WTC11 (cell line): ENCODE results near the gene CENPA. TPM values are rescaled to one million over a fixed set of nuclear protein-coding genes. Genes with fewer than 3 reads are reported as not detected.
"Not testable (repeated sequence)": the region's sequence is repeated elsewhere in the genome, so short reads cannot be mapped to it uniquely, and the experiment has no call there.

Source experiments
- ATAC-seq: fragments of 200-7000 bp; cut with Tn5 transposase; 2 replicates; pipeline ENCODE4 v1.10.0; 2021; ENCODE audit warnings: mild to moderate bottlenecking, moderate library complexity
- CTCF ChIA-PET: fragments of 300-600 bp; sonication (Branson Sonifier 250); formaldehyde crosslinking; loops from one replicate; lab custom pipeline; 2021; ENCODE audit warnings: antibody characterized with exemption; lab: Charles Lee
- POLR2A ChIA-PET: fragments of 350-600 bp; sonication (Branson Sonifier 250); formaldehyde crosslinking; loops from one replicate; lab custom pipeline; 2021; ENCODE audit warnings: antibody characterized with exemption; lab: Charles Lee
- DNase-seq: peaks from one replicate; pipeline ENCODE4 v3.0.0; 2021; ENCODE audit warnings: low spot score
- H3K27ac Mint-ChIP-seq: 2 replicates; pipeline ENCODE4 v1.8.0; 2021; ENCODE audit warnings: mixed read lengths
- H3K27me3 Mint-ChIP-seq: 2 replicates; pipeline ENCODE4 v1.8.0; 2021; ENCODE audit warnings: low read depth, mild to moderate bottlenecking, moderate library complexity, mixed read lengths
- H3K36me3 Mint-ChIP-seq: 2 replicates; pipeline ENCODE4 v1.8.0; 2021; ENCODE audit warnings: mixed read lengths
- H3K4me1 Mint-ChIP-seq: 2 replicates; pipeline ENCODE4 v1.8.0; 2022; ENCODE audit warnings: mixed read lengths
- H3K4me3 Mint-ChIP-seq: 2 replicates; pipeline ENCODE4 v1.8.0; 2021; ENCODE audit warnings: mild to moderate bottlenecking, moderate library complexity, mixed read lengths
- H3K9me3 Mint-ChIP-seq: 2 replicates; pipeline ENCODE4 v1.8.0; 2021; ENCODE audit warnings: mixed read lengths
- AR ChIP-seq: fragments of 250-450 bp; sonication (Bioruptor Pico); IDR thresholded peaks from 2 replicates; pipeline ENCODE4 v1.9.0; 2021; ENCODE audit warnings: mild to moderate bottlenecking
- ATF6 ChIP-seq: sonication (generic); formaldehyde crosslinking; IDR thresholded peaks from 2 replicates; pipeline ENCODE4 v1.8.1; 2023; ENCODE audit warnings: mild to moderate bottlenecking, missing genetic modification reagents
- ETV6 ChIP-seq: sonication (generic); formaldehyde crosslinking; IDR thresholded peaks from 2 replicates; pipeline ENCODE4 v1.8.1; 2022; ENCODE audit warnings: mild to moderate bottlenecking, missing genetic modification reagents
- NR2C2 ChIP-seq: sonication (generic); formaldehyde crosslinking; IDR thresholded peaks from 2 replicates; pipeline ENCODE4 v1.8.0; 2022; ENCODE audit warnings: mild to moderate bottlenecking, missing genetic modification reagents
- SP1 ChIP-seq: sonication (generic); formaldehyde crosslinking; conservative IDR thresholded peaks from 2 replicates; pipeline ENCODE4 v1.8.1; 2022; ENCODE audit warnings: missing genetic modification reagents
- USF2 ChIP-seq: sonication (generic); formaldehyde crosslinking; IDR thresholded peaks from 2 replicates; pipeline ENCODE4 v1.8.1; 2023; ENCODE audit warnings: mild to moderate bottlenecking, missing genetic modification reagents, moderate library complexity
- ZBTB21 ChIP-seq: sonication (generic); formaldehyde crosslinking; IDR thresholded peaks from 2 replicates; pipeline ENCODE4 v1.8.1; 2023; ENCODE audit warnings: mild to moderate bottlenecking, missing genetic modification reagents, borderline replicate concordance
- ZNF121 ChIP-seq: sonication (generic); formaldehyde crosslinking; IDR thresholded peaks from 2 replicates; pipeline ENCODE4 v1.8.0; 2023; ENCODE audit warnings: missing genetic modification reagents
- ZNF281 ChIP-seq: sonication (generic); formaldehyde crosslinking; IDR thresholded peaks from 2 replicates; pipeline ENCODE4 v1.8.0; 2023; ENCODE audit warnings: mild to moderate bottlenecking, missing genetic modification reagents
- ZNF396 ChIP-seq: fragments of 250-450 bp; sonication (Bioruptor Pico); IDR thresholded peaks from 2 replicates; pipeline ENCODE4 v1.8.0; 2021; ENCODE audit warnings: mild to moderate bottlenecking, moderate library complexity, borderline replicate concordance
- total RNA-seq: library from RNA; stranded (reverse); gene quantifications from 3 replicates; pipeline ENCODE4 v1.2.3, GENCODE V29; 2021
- TF ChIP-seq, protein P1 (sequence below): sonication (generic); formaldehyde crosslinking; IDR thresholded peaks from 2 replicates; pipeline ENCODE4 v1.8.0; 2023; ENCODE audit warnings: missing genetic modification reagents, mild to moderate bottlenecking, borderline replicate concordance
- TF ChIP-seq, protein P2 (sequence below): fragments of 250-450 bp; sonication (Bioruptor Pico); conservative IDR thresholded peaks from 2 replicates; pipeline ENCODE4 v1.9.0; 2021; ENCODE audit warnings: mild to moderate bottlenecking
- TF ChIP-seq, protein P3 (sequence below): sonication (generic); formaldehyde crosslinking; IDR thresholded peaks from 2 replicates; pipeline ENCODE4 v1.8.1; 2022; ENCODE audit warnings: mild to moderate bottlenecking, moderate library complexity, missing genetic modification reagents
- TF ChIP-seq, protein P4 (sequence below): sonication (generic); formaldehyde crosslinking; IDR thresholded peaks from 2 replicates; pipeline ENCODE4 v1.8.1; 2023; ENCODE audit warnings: mild to moderate bottlenecking, missing genetic modification reagents

Gene CENPA
- total RNA-seq, 1 experiment from 2014 or later = 45.6 TPM

DNA sequence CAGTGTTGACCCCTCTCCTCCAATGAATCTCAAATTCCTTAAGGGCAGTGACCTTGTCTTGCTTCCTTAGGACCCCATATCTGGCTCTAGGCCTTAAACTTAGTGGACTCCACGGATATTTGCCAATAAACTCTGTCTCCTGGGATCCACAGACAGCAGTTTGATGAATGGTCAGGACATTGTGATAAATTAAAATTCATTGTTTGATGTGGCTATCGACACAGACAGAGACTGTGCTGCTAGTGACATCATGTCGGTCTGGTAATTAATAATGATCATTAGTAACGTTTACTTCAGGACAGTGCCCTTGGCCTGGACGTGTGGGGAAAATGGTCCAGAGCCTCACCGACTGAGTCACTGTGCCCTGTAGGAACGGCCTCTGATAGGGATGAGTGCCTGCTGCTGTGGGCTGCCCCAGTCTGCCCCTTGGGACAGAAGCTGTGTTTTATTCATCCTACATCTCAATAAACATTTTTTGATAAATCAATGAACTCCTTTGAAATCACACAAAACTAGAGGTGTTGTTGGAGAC is 27.0 kb upstream of the CENPA start (continued):
- TF ChIP-seq, protein P1, sequence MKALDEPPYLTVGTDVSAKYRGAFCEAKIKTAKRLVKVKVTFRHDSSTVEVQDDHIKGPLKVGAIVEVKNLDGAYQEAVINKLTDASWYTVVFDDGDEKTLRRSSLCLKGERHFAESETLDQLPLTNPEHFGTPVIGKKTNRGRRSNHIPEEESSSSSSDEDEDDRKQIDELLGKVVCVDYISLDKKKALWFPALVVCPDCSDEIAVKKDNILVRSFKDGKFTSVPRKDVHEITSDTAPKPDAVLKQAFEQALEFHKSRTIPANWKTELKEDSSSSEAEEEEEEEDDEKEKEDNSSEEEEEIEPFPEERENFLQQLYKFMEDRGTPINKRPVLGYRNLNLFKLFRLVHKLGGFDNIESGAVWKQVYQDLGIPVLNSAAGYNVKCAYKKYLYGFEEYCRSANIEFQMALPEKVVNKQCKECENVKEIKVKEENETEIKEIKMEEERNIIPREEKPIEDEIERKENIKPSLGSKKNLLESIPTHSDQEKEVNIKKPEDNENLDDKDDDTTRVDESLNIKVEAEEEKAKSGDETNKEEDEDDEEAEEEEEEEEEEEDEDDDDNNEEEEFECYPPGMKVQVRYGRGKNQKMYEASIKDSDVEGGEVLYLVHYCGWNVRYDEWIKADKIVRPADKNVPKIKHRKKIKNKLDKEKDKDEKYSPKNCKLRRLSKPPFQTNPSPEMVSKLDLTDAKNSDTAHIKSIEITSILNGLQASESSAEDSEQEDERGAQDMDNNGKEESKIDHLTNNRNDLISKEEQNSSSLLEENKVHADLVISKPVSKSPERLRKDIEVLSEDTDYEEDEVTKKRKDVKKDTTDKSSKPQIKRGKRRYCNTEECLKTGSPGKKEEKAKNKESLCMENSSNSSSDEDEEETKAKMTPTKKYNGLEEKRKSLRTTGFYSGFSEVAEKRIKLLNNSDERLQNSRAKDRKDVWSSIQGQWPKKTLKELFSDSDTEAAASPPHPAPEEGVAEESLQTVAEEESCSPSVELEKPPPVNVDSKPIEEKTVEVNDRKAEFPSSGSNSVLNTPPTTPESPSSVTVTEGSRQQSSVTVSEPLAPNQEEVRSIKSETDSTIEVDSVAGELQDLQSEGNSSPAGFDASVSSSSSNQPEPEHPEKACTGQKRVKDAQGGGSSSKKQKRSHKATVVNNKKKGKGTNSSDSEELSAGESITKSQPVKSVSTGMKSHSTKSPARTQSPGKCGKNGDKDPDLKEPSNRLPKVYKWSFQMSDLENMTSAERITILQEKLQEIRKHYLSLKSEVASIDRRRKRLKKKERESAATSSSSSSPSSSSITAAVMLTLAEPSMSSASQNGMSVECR = no peak
- no peak for TF ChIP-seq SP1 (CRISPR knock-in tag)
- no peak for TF ChIP-seq ZNF281
- no peak for TF ChIP-seq ZNF396 (CRISPR knock-in tag)
- no peak for TF ChIP-seq ZBTB21 (CRISPR knock-in tag)
- TF ChIP-seq USF2 (CRISPR knock-in tag) = no peak
- no peak for TF ChIP-seq ETV6 (CRISPR knock-in tag)

- Mint-ChIP-seq H3K27me3 (peaks cover 22% of the 10 kb centered on the region), H3K9me3 (no peaks in the 10 kb centered on the region), H3K4me1 (peaks cover 36% of the 10 kb centered on the region), H3K27ac (no peak overlapping the region), H3K36me3 (no peaks in the 10 kb centered on the region), H3K4me3 (no peak overlapping the region)
- TF ChIP-seq NR2C2 (CRISPR knock-in tag) = no peak
- TF ChIP-seq, protein P2, sequence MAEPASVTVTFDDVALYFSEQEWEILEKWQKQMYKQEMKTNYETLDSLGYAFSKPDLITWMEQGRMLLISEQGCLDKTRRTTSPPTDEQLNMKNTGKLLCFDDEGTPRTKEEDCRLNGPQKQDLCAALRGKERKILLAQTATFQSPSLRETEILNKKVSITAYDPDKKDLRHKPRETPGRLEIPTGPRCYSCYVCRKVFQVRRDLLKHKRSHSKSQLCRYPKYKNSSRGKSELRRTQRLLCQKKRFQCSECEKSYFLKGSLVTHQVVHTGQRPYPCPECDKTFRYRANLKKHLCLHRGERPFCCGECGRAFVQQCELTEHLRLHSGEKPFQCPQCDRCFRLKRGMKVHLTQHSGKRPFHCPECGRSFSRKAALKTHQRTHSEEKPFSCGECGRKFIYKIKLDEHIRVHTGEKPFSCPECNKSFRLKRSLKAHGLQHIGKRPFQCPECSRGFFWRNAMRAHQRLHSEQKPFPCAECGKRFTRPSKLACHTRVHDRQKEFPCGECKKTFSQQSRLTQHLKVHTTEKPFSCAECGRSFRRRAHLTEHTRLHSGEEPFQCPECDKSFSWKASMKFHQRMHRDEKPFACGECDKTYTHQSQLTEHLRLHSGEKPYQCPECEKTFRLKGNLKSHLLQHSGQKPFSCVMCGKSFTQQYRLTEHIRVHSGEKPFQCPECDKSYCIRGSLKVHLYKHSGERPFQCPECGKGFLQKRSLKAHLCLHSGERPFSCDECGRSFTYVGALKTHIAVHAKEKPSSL (CRISPR knock-in tag) = no peak
- TF ChIP-seq, protein P3, sequence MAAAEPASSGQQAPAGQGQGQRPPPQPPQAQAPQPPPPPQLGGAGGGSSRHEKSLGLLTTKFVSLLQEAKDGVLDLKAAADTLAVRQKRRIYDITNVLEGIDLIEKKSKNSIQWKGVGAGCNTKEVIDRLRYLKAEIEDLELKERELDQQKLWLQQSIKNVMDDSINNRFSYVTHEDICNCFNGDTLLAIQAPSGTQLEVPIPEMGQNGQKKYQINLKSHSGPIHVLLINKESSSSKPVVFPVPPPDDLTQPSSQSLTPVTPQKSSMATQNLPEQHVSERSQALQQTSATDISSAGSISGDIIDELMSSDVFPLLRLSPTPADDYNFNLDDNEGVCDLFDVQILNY = no peak
- no peak for TF ChIP-seq ATF6
- TF ChIP-seq, protein P4, sequence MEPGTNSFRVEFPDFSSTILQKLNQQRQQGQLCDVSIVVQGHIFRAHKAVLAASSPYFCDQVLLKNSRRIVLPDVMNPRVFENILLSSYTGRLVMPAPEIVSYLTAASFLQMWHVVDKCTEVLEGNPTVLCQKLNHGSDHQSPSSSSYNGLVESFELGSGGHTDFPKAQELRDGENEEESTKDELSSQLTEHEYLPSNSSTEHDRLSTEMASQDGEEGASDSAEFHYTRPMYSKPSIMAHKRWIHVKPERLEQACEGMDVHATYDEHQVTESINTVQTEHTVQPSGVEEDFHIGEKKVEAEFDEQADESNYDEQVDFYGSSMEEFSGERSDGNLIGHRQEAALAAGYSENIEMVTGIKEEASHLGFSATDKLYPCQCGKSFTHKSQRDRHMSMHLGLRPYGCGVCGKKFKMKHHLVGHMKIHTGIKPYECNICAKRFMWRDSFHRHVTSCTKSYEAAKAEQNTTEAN (CRISPR knock-in tag) = no peak
- peak; percentile 22; the same call in 1 of the 2 replicates for TF ChIP-seq ZNF121
- TF ChIP-seq AR (CRISPR knock-in tag) = no peak
- ChIA-PET CTCF (interaction anchor here (0.6 kb wide), 1 partner anchor 285 kb away, joined by 3 read pairs; no protein-coding TSS in a partner anchor), POLR2A (interaction anchor here (0.6 kb wide), 1 partner anchor 200 kb away, joined by 4 read pairs; no protein-coding TSS in a partner anchor)
- no peak for ATAC-seq
- DNase-seq = no peak
Measured at GRCh38 chr2:26759845-26760244, 26.0 kb upstream of the CENPA start.

GRCh38 chr2:26760991-26761390 is 24.9 kb upstream of the CENPA start:
- Mint-ChIP-seq H3K27me3 (peaks cover 19% of the 10 kb centered on the region), H3K4me1 (peaks cover 28% of the 10 kb centered on the region)
- H3K9me3 Mint-ChIP-seq, ATAC-seq, CTCF ChIA-PET, POLR2A ChIA-PET, H3K4me3 Mint-ChIP-seq, H3K36me3 Mint-ChIP-seq, DNase-seq, H3K27ac Mint-ChIP-seq: not testable (repeated sequence)
